Body of pancreas (tissue), 4 donors: ENCODE measurements around the gene ANKRD12.

Experiments
- CTCF ChIP-seq, 7 experiments: fragments of 450-650 bp in 4 of 7; fragments of 200-600 bp in 3 of 7; sonication (generic) in 3 of 7; IDR thresholded peaks; one replicate each; pipeline ENCODE4 v1.5.1; 2016 to 2019; ENCODE audit warnings: antibody characterized with exemption in 7 of 7
- POLR2A ChIP-seq, 3 donors: fragments of 450-650 bp; IDR thresholded peaks; one replicate each; pipeline ENCODE4 v1.6.1; 2016; ENCODE audit warnings: antibody characterized with exemption in 3 of 3, mild to moderate bottlenecking in 2 of 3

GRCh38 chr18:9215221-9215933, 78.8 kb downstream of the ANKRD12 start:
- TF ChIP-seq POLR2A (IDR thresholded peaks at IDR 0.05) (no peak), CTCF (IDR thresholded peaks at IDR 0.05) (no peak)
